Measurements from ENCODE around the gene DCAF4. TPM values are rescaled to one million over a fixed set of nuclear protein-coding genes. Genes with fewer than 3 reads are reported as not detected.

Gene DCAF4
- total RNA-seq, 1 donor from 2014 or later, result 0.64 TPM

DNA sequence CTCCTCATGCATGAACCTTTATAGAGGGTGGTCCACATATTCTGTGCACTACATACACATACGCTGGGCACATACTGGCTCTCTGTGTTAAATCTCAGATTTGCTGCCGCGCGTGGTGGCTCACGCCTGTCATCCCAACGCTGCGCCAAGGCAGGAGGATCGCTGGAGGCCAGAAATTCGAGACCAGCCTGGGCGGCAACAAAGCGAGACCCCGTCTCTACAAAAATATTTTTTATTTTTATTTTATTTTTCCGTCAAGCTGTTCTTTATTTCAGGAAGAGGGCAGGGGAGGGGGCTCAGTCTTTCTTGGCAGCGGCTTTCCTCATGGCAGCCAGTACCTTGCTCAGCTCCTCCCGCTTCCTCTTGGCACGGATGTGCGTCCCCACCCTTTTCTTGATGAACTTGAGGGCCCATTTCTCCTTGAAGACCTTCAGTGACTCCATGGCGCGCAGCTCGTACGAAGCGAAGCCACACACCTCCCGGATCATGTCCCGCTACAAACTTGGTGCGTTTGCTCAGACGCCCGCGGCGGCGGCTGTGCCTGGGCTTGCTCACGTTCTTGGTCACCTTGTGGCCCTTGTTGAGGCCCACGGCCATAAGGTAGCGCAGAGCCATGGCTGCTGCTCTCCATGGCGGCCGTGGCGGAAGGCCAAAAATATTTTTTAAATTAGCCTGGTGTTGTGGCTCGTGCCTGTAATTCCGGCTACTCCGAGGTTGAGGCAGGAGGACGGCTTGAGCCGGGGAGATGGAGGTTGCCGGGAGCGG, 3.2 kb downstream of the DCAF4 start:
- H3K27me3 ChIP-seq, result no peaks in the 10 kb centered on the region
- H3K4me1 ChIP-seq, result peaks cover 5% of the 10 kb centered on the region in 2 donors
- H3K27ac ChIP-seq, result no peak overlapping the region
- no peaks in the 10 kb centered on the region for H3K36me3 ChIP-seq
- intact Hi-C loops (cut with DNase I), result no loop called here
- no peak for DNase-seq (ENCODE audit: low spot score in 2 of 2)
- no peak for TF ChIP-seq CTCF (IDR thresholded peaks at IDR 0.05)
- no peak overlapping the region for H3K4me3 ChIP-seq
- no peaks in the 10 kb centered on the region for H3K9me3 ChIP-seq

- H3K27ac ChIP-seq, result no peak overlapping the region
- no peaks in the 10 kb centered on the region for H3K9me3 ChIP-seq
- DNase-seq (ENCODE audit: low spot score in 2 of 2), result no peak
- H3K27me3 ChIP-seq, result no peaks in the 10 kb centered on the region
- no peak overlapping the region for H3K4me3 ChIP-seq
- no peak for TF ChIP-seq CTCF (IDR thresholded peaks at IDR 0.05)
- intact Hi-C loops (cut with DNase I), result no loop called here
- H3K4me1 ChIP-seq, result no peaks in the 10 kb centered on the region
- peaks cover 0 to 2% of the 10 kb centered on the region in 2 donors for H3K36me3 ChIP-seq
These were observed 6.6 kb downstream of the DCAF4 start for GRCh38 chr14:72932893-72933292.

DNA sequence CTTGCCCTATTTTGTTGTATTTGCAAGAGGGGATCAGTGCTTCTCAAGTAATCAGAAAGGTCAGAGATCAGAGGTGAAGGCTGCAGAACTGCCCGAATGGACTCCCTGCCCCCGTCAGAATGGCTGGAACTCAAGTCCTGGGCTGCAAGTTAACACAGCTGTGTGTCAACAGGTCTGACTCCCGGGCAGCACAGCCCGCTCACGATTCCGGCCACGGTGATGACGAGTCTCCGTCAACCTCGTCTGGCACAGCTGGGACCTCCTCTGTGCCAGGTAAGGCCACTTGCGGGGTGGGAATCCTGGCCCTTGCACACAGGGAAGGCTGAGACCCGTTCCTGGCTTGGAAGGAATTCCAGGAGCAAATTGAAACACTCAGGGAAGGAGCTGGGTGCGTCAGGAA, 13.4 kb downstream of the DCAF4 start:
- H3K36me3 ChIP-seq, result peaks cover 37 to 58% of the 10 kb centered on the region in 2 donors
- no peaks in the 10 kb centered on the region for H3K4me1 ChIP-seq
- H3K27me3 ChIP-seq, result no peaks in the 10 kb centered on the region
- DNase-seq (ENCODE audit: low spot score in 2 of 2), result no peak
- no peaks in the 10 kb centered on the region for H3K9me3 ChIP-seq
- H3K27ac ChIP-seq, result no peak overlapping the region
- intact Hi-C loops (cut with DNase I), result no loop called here
- H3K4me3 ChIP-seq, result no peak overlapping the region
- no peak for TF ChIP-seq CTCF (IDR thresholded peaks at IDR 0.05)

GRCh38 chr14:72941286-72941985, 15.2 kb downstream of the DCAF4 start:
- intact Hi-C loops (cut with DNase I), result no loop called here
- H3K4me3 ChIP-seq, result no peak overlapping the region
- DNase-seq (ENCODE audit: low spot score in 2 of 2), result no peak
- H3K4me1 ChIP-seq, result no peaks in the 10 kb centered on the region
- H3K27me3 ChIP-seq, result no peaks in the 10 kb centered on the region
- TF ChIP-seq CTCF (IDR thresholded peaks at IDR 0.05), result no peak
- no peak overlapping the region for H3K27ac ChIP-seq
- H3K9me3 ChIP-seq, result no peaks in the 10 kb centered on the region
- peaks cover 40 to 61% of the 10 kb centered on the region in 2 donors for H3K36me3 ChIP-seq

DNA sequence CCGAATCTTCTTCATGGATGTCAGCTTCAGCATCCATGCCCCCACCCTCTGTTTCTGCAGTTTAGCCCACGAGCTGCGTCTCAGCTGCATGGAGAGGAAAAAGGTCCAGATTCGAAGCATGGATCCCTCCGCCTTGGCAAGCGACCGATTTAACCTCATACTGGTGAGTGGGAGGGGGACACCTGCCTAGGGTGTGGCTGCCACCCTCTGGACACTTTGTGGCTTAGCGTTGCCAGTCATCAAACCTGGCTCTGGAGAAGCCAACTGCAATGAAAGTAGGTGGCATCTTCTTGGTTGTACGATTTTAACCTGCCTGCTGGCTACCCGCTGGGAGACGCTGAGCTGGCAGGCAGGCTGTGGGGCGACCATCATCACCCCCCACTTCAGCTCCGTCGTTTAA, 16.7 kb downstream of the DCAF4 start:
- H3K36me3 ChIP-seq, result peaks cover 40 to 65% of the 10 kb centered on the region in 2 donors
- DNase-seq (ENCODE audit: low spot score in 2 of 2), result no peak
- no peaks in the 10 kb centered on the region for H3K27me3 ChIP-seq
- no peak overlapping the region for H3K4me3 ChIP-seq
- H3K9me3 ChIP-seq, result no peaks in the 10 kb centered on the region
- H3K4me1 ChIP-seq, result no peaks in the 10 kb centered on the region
- TF ChIP-seq CTCF (IDR thresholded peaks at IDR 0.05), result no peak
- intact Hi-C loops (cut with DNase I), result no loop called here
- no peak overlapping the region for H3K27ac ChIP-seq
